A673 (cell line): ENCODE data around the gene TEX26. TPM values are rescaled to one million over a fixed set of nuclear protein-coding genes. Genes with fewer than 3 reads are reported as not detected.

Source experiments
- BruUV-seq: library from RNA; stranded (reverse); fragments of 400-500 nt; replicated peaks from 2 replicates; lab custom pipeline; 2021; lab: Mats Ljungman, UMichigan
- CTCF ChIA-PET: fragments of 300-600 bp; sonication (Branson Sonifier 250); formaldehyde crosslinking; loops from one replicate; lab custom pipeline; 2022; ENCODE audit warnings: antibody characterized with exemption; lab: Charles Lee
- POLR2A ChIA-PET: fragments of 300-600 bp; sonication (Branson Sonifier 250); formaldehyde crosslinking; loops from one replicate; lab custom pipeline; 2022; ENCODE audit warnings: antibody characterized with exemption; ENCODE audit not compliant: low non-redundant PET; lab: Charles Lee
- DNase-seq: peaks from one replicate; pipeline ENCODE4 v3.0.0-alpha.2; 2015; ENCODE audit warnings: low spot score
- H3K27ac ChIP-seq: fragments of 200-600 bp; sonication (generic); 2 replicates; pipeline ENCODE4 v1.5.1; 2016; ENCODE audit warnings: mixed run types, low read depth, mild to moderate bottlenecking, mixed read lengths, antibody characterized with exemption, low read length; ENCODE audit not compliant: poor library complexity, severe bottlenecking
- H3K27me3 ChIP-seq: fragments of 200-600 bp; sonication (generic); replicated peaks from 2 replicates; pipeline ENCODE4 v1.6.1; 2017; ENCODE audit warnings: mixed run types, low read depth, mild to moderate bottlenecking, mixed read lengths, antibody characterized with exemption, low read length; ENCODE audit not compliant: insufficient read depth, poor library complexity
- H3K36me3 ChIP-seq: fragments of 200-600 bp; sonication (generic); 2 replicates; pipeline ENCODE4 v1.6.1; 2016; ENCODE audit warnings: mixed run types, mild to moderate bottlenecking, mixed read lengths, antibody characterized with exemption, low read length; ENCODE audit not compliant: insufficient read depth, poor library complexity, severe bottlenecking
- H3K4me1 ChIP-seq: fragments of 200-600 bp; sonication (generic); 2 replicates; pipeline ENCODE4 v1.6.1; 2017; ENCODE audit warnings: mixed run types, mild to moderate bottlenecking, mixed read lengths, antibody characterized with exemption, low read length; ENCODE audit not compliant: insufficient read depth, poor library complexity, severe bottlenecking
- H3K4me3 ChIP-seq: fragments of 200-600 bp; sonication (generic); 2 replicates; pipeline ENCODE4 v1.5.1; 2016; ENCODE audit warnings: low read depth, mixed run types, mild to moderate bottlenecking, mixed read lengths, low read length; ENCODE audit not compliant: poor library complexity, severe bottlenecking
- H3K9me3 ChIP-seq: fragments of 200-600 bp; sonication (generic); 2 replicates; pipeline ENCODE4 v1.6.1; 2016; ENCODE audit warnings: mixed run types, low read depth, mild to moderate bottlenecking, mixed read lengths, antibody characterized with exemption, low read length; ENCODE audit not compliant: poor library complexity, severe bottlenecking
- EZH2 ChIP-seq: fragments of 200-600 bp; sonication (generic); IDR thresholded peaks from 2 replicates; pipeline ENCODE4 v1.6.1; 2017; ENCODE audit warnings: borderline replicate concordance, low read depth, mild to moderate bottlenecking, mixed read lengths, antibody characterized with exemption, low read length; ENCODE audit not compliant: poor library complexity, severe bottlenecking
- intact Hi-C: fragments of 100-400 bp; cut with micrococcal nuclease; formaldehyde crosslinking; loops from one replicate; pipeline ENCODE4 v1.10.0; 2022; ENCODE audit not compliant: unreplicated experiment
- total RNA-seq: library from RNA; stranded (reverse); gene quantifications from 2 replicates; pipeline ENCODE4 v1.2.3, GENCODE V29; 2021
- TF ChIP-seq, protein P1 (sequence below): fragments of 300-800, 200-600 bp; sonication (generic); conservative IDR thresholded peaks from 2 replicates; pipeline ENCODE4 v1.5.1; 2017; ENCODE audit warnings: low read depth, mild to moderate bottlenecking, antibody characterized with exemption, low read length, moderate library complexity, mixed read lengths

The TEX26 gene
- total RNA-seq, 1 experiment from 2014 or later = not detected

GRCh38 chr13:30918662-30919405, 13.6 kb upstream of the TEX26 start:
- H3K9me3 ChIP-seq = no peaks in the 10 kb centered on the region
- no peak overlapping the region for H3K27ac ChIP-seq
- no peak overlapping the region for H3K4me3 ChIP-seq
- intact Hi-C loops = no loop called here
- BruUV-seq = no TSS peak
- H3K36me3 ChIP-seq = no peaks in the 10 kb centered on the region
- H3K27me3 ChIP-seq = no peaks in the 10 kb centered on the region
- no peaks in the 10 kb centered on the region for H3K4me1 ChIP-seq
- TF ChIP-seq, protein P1, sequence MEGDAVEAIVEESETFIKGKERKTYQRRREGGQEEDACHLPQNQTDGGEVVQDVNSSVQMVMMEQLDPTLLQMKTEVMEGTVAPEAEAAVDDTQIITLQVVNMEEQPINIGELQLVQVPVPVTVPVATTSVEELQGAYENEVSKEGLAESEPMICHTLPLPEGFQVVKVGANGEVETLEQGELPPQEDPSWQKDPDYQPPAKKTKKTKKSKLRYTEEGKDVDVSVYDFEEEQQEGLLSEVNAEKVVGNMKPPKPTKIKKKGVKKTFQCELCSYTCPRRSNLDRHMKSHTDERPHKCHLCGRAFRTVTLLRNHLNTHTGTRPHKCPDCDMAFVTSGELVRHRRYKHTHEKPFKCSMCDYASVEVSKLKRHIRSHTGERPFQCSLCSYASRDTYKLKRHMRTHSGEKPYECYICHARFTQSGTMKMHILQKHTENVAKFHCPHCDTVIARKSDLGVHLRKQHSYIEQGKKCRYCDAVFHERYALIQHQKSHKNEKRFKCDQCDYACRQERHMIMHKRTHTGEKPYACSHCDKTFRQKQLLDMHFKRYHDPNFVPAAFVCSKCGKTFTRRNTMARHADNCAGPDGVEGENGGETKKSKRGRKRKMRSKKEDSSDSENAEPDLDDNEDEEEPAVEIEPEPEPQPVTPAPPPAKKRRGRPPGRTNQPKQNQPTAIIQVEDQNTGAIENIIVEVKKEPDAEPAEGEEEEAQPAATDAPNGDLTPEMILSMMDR = no peak
- no peak for TF ChIP-seq EZH2
- CTCF ChIA-PET = no interaction called here
- DNase-seq = no peak
- POLR2A ChIA-PET = no interaction called here

DNA sequence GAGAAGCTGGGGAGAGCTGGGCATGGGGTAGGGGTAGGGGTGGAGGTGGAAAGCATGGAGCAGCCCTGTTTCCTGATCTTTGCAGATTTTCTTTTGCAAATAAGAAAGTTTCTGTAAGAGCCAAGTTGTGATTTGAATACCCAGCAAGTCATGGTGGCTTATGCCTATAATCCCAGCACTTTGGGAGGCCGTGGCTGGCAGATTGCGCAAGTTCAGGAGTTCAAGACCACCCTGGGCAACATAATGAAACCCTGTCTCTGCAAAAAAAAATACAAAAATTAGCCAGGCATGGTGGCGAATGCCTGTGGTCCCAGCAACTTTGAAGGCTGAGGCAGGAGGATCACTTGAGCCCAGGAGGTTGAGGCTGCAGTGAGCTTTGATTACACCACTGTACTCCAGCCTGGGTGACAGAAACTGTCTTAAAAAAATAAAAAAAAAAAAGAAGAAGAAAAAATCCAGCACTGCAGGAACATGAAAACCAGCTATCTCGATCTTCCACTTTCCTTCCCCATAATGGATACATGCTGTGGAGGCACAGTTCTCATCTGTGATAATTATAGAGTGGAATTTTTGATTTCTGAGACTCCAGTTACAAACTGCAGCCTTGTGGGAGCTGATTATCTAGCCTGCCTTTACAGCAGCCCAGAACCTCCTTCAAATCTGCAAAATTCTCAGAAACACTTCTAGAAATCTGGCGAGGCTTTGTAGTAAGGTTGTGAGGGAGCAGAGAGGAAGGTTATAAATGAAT, 12.1 kb upstream of the TEX26 start:
- CTCF ChIA-PET = no interaction called here
- no peaks in the 10 kb centered on the region for H3K27me3 ChIP-seq
- POLR2A ChIA-PET = no interaction called here

GRCh38 chr13:30923418-30923817, 9.0 kb upstream of the TEX26 start:
- no peaks in the 10 kb centered on the region for H3K27me3 ChIP-seq
- no peaks in the 10 kb centered on the region for H3K4me1 ChIP-seq
- H3K4me3 ChIP-seq = no peak overlapping the region
- ChIA-PET POLR2A (no interaction called here), CTCF (no interaction called here)
- no peaks in the 10 kb centered on the region for H3K9me3 ChIP-seq
- H3K36me3 ChIP-seq = no peaks in the 10 kb centered on the region
- no peak for TF ChIP-seq EZH2
- TF ChIP-seq, protein P1 = no peak
- intact Hi-C loops = no loop called here
- BruUV-seq = no TSS peak
- no peak overlapping the region for H3K27ac ChIP-seq
- DNase-seq = no peak

More for the DNA sequence above, 12.1 kb upstream of the TEX26 start:
- intact Hi-C loops = no loop called here
- Histone ChIP-seq H3K9me3 (no peaks in the 10 kb centered on the region), H3K36me3 (no peaks in the 10 kb centered on the region), H3K4me3 (no peak overlapping the region), H3K27ac (no peak overlapping the region), H3K4me1 (no peaks in the 10 kb centered on the region)
- BruUV-seq = no TSS peak
- DNase-seq = no peak
- no peak for TF ChIP-seq EZH2
- TF ChIP-seq, protein P1 = no peak
